Measurements from ENCODE around the gene ATP2A3. TPM values are rescaled to one million over a fixed set of nuclear protein-coding genes. Genes with fewer than 3 reads are reported as not detected.

The ATP2A3 gene
- total and polyA plus RNA-seq, 2 donors (not counting 1 experiment from before 2014, with no cell fraction given), result 697 to 817 TPM

GRCh38 chr17:3968886-3969524 is 4.8 kb upstream of the ATP2A3 start:
- DNase-seq (no peak), ATAC-seq (ENCODE audit: low read depth) (no peak)
- peaks cover 52 to 70% of the 10 kb centered on the region in 2 donors for H3K4me1 ChIP-seq (ENCODE audit: control insufficient read depth in 2 of 2, insufficient read depth in 2 of 2, low read length in 2 of 2)
- ChIA-PET POLR2A (interaction anchor here (1.0 kb wide), 1 partner anchor 52 kb away, joined by 8 read pairs; no protein-coding TSS in a partner anchor), CTCF (interaction anchor here (0.5 to 12.2 kb wide), 4 partner anchors 10 to 106 kb away, joined by 3 to 157 read pairs (median 78); partner anchors contain the start of gene P2RX1)
- TF ChIP-seq CTCF (IDR thresholded peaks at IDR 0.05) (no peak), EZH2 (IDR thresholded peaks at IDR 0.05; ENCODE audit: borderline replicate concordance, insufficient read depth, low read depth, low read length, poor library complexity, severe bottlenecking) (no peak)
- H3K4me3 ChIP-seq (ENCODE audit: control extremely low read depth in 1 of 5, extremely low read depth in 1 of 5, insufficient read depth in 1 of 5, low read depth in 2 of 5, low read length in 4 of 5), result no peak overlapping the region
- no peaks in the 10 kb centered on the region for H3K27me3 ChIP-seq (replicated peaks in 1 of 4; ENCODE audit: control extremely low read depth in 1 of 4, control insufficient read depth in 3 of 4, insufficient read depth in 4 of 4, low read length in 3 of 4)
- peaks cover 62% of the 10 kb centered on the region for H3K4me1 Mint-ChIP-seq
- intact Hi-C loops (cut with micrococcal nuclease), result loop anchor here (5.0 kb wide), 1 partner anchor 277 kb away; no protein-coding TSS in a partner anchor
- H4K20me1 ChIP-seq (ENCODE audit: control insufficient read depth, insufficient read depth, low read length, poor library complexity, severe bottlenecking), result no peaks in the 10 kb centered on the region
- H3K36me3 ChIP-seq (replicated peaks in 1 of 2; ENCODE audit: control extremely low read depth in 1 of 2, control insufficient read depth in 1 of 2, extremely low read depth in 1 of 2, insufficient read depth in 2 of 2, low read length in 1 of 2), result no peaks in the 10 kb centered on the region
- peak overlapping the region; percentile 9 for H3K4me3 Mint-ChIP-seq
- H3K9me3 Mint-ChIP-seq (ENCODE audit: insufficient read depth), result no peaks in the 10 kb centered on the region
- no peaks in the 10 kb centered on the region for H3K9me3 ChIP-seq (ENCODE audit: control extremely low read depth in 1 of 3, control insufficient read depth in 2 of 3, insufficient read depth in 1 of 3, low read length in 2 of 3)
- 93% methylated on average over 9 of the region's 18 CpGs for WGBS (ENCODE audit: insufficient coverage)
- H3K9ac ChIP-seq (ENCODE audit: low read length), result no peak overlapping the region
- no peak overlapping the region for H2AFZ ChIP-seq (ENCODE audit: insufficient read depth, low read depth, low read length, poor library complexity, severe bottlenecking)
- peak overlapping the region; percentile 70 for H3K27ac Mint-ChIP-seq
- peak overlapping the region; percentile 16 for H3K4me2 ChIP-seq (replicated peaks; ENCODE audit: low read depth, low read length, poor library complexity, severe bottlenecking)
- peaks cover 37% of the 10 kb centered on the region for H3K79me2 ChIP-seq (ENCODE audit: control insufficient read depth, insufficient read depth, low read length)
- no peak overlapping the region for H3K27ac ChIP-seq (ENCODE audit: low read length in 2 of 2)
- H3K27me3 Mint-ChIP-seq, result no peaks in the 10 kb centered on the region

GRCh38 chr17:3968015-3968414 is 3.8 kb upstream of the ATP2A3 start:
- ChIA-PET CTCF (interaction anchor here (0.7 to 12.2 kb wide), 9 partner anchors 27 to 125 kb away, joined by 3 to 157 read pairs (median 6); partner anchors contain the start of genes NCBP3 and P2RX1), POLR2A (interaction anchor here (1.0 kb wide), 1 partner anchor 51 kb away, joined by 8 read pairs; no protein-coding TSS in a partner anchor)
- Histone ChIP-seq H3K4me3 (ENCODE audit: control extremely low read depth in 1 of 5, extremely low read depth in 1 of 5, insufficient read depth in 1 of 5, low read depth in 2 of 5, low read length in 4 of 5) (peak overlapping the region in 1 of 5 experiments; percentile 29), H3K27ac (ENCODE audit: low read length in 2 of 2) (peak overlapping the region; percentile 75 to 84), H3K9me3 (ENCODE audit: control extremely low read depth in 1 of 3, control insufficient read depth in 2 of 3, insufficient read depth in 1 of 3, low read length in 2 of 3) (no peaks in the 10 kb centered on the region), H3K36me3 (replicated peaks in 1 of 2; ENCODE audit: control extremely low read depth in 1 of 2, control insufficient read depth in 1 of 2, extremely low read depth in 1 of 2, insufficient read depth in 2 of 2, low read length in 1 of 2) (no peaks in the 10 kb centered on the region), H3K79me2 (ENCODE audit: control insufficient read depth, insufficient read depth, low read length) (peaks cover 39% of the 10 kb centered on the region), H3K9ac (ENCODE audit: low read length) (peak overlapping the region; percentile 22), H3K27me3 (replicated peaks in 1 of 4; ENCODE audit: control extremely low read depth in 1 of 4, control insufficient read depth in 3 of 4, insufficient read depth in 4 of 4, low read length in 3 of 4) (no peaks in the 10 kb centered on the region), H3K4me2 (replicated peaks; ENCODE audit: low read depth, low read length, poor library complexity, severe bottlenecking) (peak overlapping the region; percentile 71), H3K4me1 (ENCODE audit: control insufficient read depth in 2 of 2, insufficient read depth in 2 of 2, low read length in 2 of 2) (peaks cover 49 to 62% of the 10 kb centered on the region in 2 donors), H2AFZ (ENCODE audit: insufficient read depth, low read depth, low read length, poor library complexity, severe bottlenecking) (peak overlapping the region; percentile 22), H4K20me1 (ENCODE audit: control insufficient read depth, insufficient read depth, low read length, poor library complexity, severe bottlenecking) (peaks cover 7% of the 10 kb centered on the region)
- no peaks in the 10 kb centered on the region for H3K9me3 Mint-ChIP-seq (ENCODE audit: insufficient read depth)
- 100% methylated on average over 1 of the region's 3 CpGs for WGBS (ENCODE audit: insufficient coverage)
- peaks cover 54% of the 10 kb centered on the region for H3K4me1 Mint-ChIP-seq
- no peaks in the 10 kb centered on the region for H3K27me3 Mint-ChIP-seq
- intact Hi-C loops (cut with micrococcal nuclease), result loop anchor here (5.0 kb wide), 1 partner anchor 276 kb away; no protein-coding TSS in a partner anchor
- DNase-seq (peak; percentile 54), ATAC-seq (ENCODE audit: low read depth) (no peak)
- peak overlapping the region; percentile 79 for H3K27ac Mint-ChIP-seq
- H3K4me3 Mint-ChIP-seq, result peak overlapping the region; percentile 66
- no peak for TF ChIP-seq EZH2 (IDR thresholded peaks at IDR 0.05; ENCODE audit: borderline replicate concordance, insufficient read depth, low read depth, low read length, poor library complexity, severe bottlenecking)
- no peak for TF ChIP-seq CTCF (IDR thresholded peaks at IDR 0.05)
